IPS-20b (cell line): ENCODE measurements around the gene PI4KA.
"Not testable (repeated sequence)": the region's sequence is repeated elsewhere in the genome, so short reads cannot be mapped to it uniquely, and the experiment has no call there.

Experiments used
- H3K27ac ChIP-seq: one replicate; pipeline ENCODE4 v1.5.1; 2013; ENCODE audit warnings: low read length
- H3K27me3 ChIP-seq: 2 replicates; pipeline ENCODE4 v1.6.1; 2013; ENCODE audit warnings: mild to moderate bottlenecking, low read length, inconsistent platforms; ENCODE audit not compliant: insufficient read depth
- H3K36me3 ChIP-seq: 2 replicates; pipeline ENCODE4 v1.6.1; 2013; ENCODE audit warnings: low read depth, mild to moderate bottlenecking, inconsistent platforms, low read length, moderate library complexity; ENCODE audit not compliant: insufficient read depth
- H3K4me1 ChIP-seq: 2 replicates; pipeline ENCODE4 v1.6.1; 2013; ENCODE audit warnings: mild to moderate bottlenecking, control low read depth, inconsistent platforms, low read length, moderate library complexity; ENCODE audit not compliant: insufficient read depth
- H3K4me3 ChIP-seq: 2 replicates; pipeline ENCODE4 v1.5.1; 2013; ENCODE audit warnings: mild to moderate bottlenecking, low read length, inconsistent platforms
- H3K9ac ChIP-seq: 2 replicates; pipeline ENCODE4 v1.6.1; 2013; ENCODE audit warnings: low read depth, mild to moderate bottlenecking, inconsistent platforms, low read length, moderate library complexity
- H3K9me3 ChIP-seq: 2 replicates; pipeline ENCODE4 v1.6.1; 2013; ENCODE audit warnings: mild to moderate bottlenecking, low read depth, low read length, inconsistent platforms; ENCODE audit not compliant: insufficient read depth

The PI4KA gene

DNA sequence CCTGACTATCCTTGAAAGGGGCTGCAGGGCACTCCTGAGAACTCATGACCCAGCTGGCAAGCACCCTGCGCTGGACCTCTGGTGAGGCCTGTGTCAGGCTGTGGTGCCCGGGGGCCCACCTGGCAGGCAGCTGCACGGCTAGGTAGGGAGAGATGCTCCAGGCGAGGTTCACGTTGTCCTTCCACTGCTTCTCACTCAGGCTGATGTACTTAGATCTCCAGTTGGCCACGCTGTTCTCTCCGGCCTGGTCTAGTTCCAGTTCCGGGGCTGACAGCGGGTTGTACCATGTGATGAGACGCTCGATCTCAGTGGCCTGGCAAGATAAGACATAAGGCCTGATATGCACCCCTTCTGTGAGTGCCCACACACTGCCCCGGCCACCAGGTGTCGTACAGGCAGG lies 129.4 kb downstream of the PI4KA start:
- Histone ChIP-seq H3K9me3 (no peaks in the 10 kb centered on the region), H3K9ac (no peak overlapping the region), H3K4me3 (no peak overlapping the region), H3K27me3 (no peaks in the 10 kb centered on the region), H3K27ac (no peak overlapping the region), H3K36me3 (peaks cover 24% of the 10 kb centered on the region), H3K4me1 (no peaks in the 10 kb centered on the region)

DNA sequence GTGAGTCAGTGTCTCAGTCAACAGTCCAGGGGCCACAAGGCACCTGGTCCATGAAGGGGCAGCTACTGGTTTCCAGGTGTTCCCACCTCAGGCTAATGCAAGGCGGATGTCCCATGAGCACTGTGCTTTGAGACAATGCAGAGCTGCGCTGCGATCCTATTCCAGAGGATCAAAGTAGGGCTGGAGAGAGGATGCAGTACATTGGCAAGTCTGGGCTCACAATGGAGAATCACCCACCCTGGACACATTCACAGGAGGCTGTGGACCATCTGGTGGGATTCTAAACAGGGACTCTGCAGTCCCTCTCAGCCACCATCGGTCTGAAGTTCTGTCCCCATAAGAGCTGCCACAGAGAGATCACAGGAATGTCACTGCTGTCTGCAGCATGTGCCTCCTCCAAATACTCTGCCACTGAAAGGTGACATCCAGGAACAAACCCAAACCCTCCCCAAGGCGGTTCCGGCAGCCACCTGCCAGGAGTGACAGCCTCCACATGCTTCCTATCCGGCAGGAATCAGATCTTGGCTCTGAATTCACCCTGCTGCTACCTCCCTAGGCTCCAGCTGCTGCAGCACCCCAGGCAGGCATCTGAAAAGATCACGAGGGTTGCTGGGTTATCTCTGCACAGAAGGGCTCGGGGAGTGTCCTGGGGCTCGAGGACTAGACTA lies 130.0 kb downstream of the PI4KA start:
- no peaks in the 10 kb centered on the region for H3K4me1 ChIP-seq
- H3K27me3 ChIP-seq: no peaks in the 10 kb centered on the region
- H3K36me3 ChIP-seq: peaks cover 24% of the 10 kb centered on the region
- no peak overlapping the region for H3K27ac ChIP-seq
- no peak overlapping the region for H3K9ac ChIP-seq
- H3K4me3 ChIP-seq: no peak overlapping the region
- H3K9me3 ChIP-seq: no peaks in the 10 kb centered on the region

DNA sequence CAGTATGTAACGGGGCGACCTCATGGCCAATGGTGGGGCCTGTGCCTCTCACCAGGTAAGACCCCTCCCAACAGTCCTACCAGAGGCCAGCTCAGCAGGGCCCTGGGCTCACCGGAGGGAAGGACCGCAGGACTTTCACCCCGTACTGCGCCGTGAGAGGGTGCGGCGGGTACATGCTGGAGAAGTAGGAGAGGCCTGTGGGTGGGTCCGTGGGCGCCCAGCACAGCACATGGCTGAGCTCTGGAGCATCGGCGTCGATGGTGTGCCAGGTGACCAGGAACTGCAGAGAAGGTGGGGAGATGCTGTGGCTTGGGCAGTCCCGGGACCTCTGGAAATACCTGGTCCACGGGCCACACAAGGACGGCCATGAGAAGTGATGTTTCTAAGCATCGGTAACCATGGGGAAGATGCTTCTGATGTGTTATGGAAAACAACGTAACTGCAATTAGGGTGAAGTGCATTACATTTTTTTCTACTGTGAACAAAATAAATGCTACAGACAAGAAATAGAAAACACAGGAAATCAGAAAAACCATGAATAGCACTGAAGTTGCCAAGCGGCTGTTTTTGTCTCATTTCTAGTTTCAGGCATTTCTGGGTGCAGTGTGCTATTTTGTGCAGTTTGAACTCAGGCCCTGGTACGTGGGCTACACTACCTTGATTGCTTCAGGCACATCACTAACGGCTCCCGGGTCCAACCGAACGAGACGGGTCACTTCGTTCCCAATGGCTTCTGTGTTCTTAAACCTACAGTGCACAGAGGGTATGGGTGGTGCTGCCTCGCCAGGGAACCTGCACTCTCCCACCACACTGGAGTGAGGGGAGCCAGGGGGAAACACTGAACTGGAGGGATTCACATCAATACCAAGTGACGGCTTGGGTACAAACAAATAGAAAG lies 131.2 kb downstream of the PI4KA start:
- no peak overlapping the region for H3K4me3 ChIP-seq
- no peak overlapping the region for H3K9ac ChIP-seq
- H3K27me3 ChIP-seq: no peaks in the 10 kb centered on the region
- H3K36me3 ChIP-seq: peaks cover 24% of the 10 kb centered on the region
- H3K4me1 ChIP-seq: no peaks in the 10 kb centered on the region
- no peaks in the 10 kb centered on the region for H3K9me3 ChIP-seq
- no peak overlapping the region for H3K27ac ChIP-seq

DNA sequence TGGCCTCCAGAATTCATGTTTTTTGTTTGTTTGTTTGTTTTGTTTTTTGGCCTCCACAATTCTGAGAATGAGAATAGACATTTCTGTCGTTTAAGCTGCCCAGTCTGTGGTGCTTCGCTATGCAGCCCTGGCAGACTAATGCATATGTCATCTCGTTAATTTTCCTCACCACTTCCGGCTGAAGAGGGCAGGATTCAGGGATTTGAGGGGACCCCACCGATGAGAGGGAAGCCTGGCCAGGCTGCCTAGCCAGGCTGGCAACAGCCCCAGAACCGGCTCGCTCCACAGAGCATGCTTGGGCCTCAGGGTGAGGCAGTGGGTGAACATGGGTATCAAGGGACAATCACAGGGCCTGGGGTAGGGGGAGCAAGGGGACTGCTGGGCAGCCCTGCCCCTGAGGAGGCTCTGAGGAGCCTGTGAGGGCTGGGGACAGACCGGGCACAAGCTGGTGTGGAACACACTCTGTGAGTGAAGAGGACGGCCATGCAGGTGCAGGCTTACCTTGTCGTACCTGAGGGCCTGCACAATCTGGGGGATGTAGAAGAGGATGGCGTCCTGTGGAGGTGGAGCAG lies 132.5 kb downstream of the PI4KA start:
- no peaks in the 10 kb centered on the region for H3K4me1 ChIP-seq
- H3K36me3 ChIP-seq: peaks cover 24% of the 10 kb centered on the region
- H3K9ac ChIP-seq: no peak overlapping the region
- H3K4me3 ChIP-seq: no peak overlapping the region
- no peak overlapping the region for H3K27ac ChIP-seq
- H3K27me3 ChIP-seq: no peaks in the 10 kb centered on the region
- no peaks in the 10 kb centered on the region for H3K9me3 ChIP-seq

DNA sequence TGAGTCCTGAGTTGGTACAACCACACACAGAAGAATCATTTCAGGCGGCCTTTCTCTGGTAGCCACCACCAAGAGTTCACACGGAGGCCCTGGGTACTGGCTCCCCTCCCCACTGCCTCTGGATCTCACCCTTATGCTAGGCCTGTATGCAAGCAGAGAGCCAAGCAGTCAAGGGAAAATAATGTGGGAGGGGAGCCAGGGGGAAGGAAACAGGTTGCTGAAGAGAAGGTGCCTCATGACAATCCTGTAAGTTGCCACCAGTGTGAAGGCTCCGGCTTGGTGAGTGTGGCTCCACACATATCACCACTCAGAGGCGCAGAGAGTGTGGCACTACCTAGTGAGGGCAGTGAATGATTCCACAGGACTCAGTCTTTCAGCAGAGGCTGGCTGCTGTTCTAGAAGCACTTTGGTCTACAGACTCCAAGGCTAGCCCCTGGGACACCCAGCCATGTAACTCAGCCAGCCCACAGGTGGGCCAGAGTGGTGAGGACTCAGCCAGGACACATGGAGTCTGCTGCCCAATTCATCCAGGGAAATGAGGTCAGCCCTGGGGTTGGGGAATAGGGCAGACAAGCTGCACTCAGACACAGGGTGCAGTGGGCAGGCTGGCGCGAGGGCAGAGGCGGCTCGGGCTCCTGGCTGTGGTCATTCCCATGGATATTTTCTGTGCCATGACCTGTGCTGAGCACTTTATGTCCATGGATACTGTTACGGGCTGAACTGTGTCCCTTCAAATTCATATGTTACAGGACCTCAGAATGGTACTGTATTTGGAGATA lies 133.7 kb downstream of the PI4KA start:
- H3K4me3 ChIP-seq: no peak overlapping the region
- H3K27me3 ChIP-seq: no peaks in the 10 kb centered on the region
- no peak overlapping the region for H3K9ac ChIP-seq
- H3K36me3 ChIP-seq: peaks cover 24% of the 10 kb centered on the region
- H3K9me3 ChIP-seq: no peaks in the 10 kb centered on the region
- H3K27ac ChIP-seq: no peak overlapping the region
- no peaks in the 10 kb centered on the region for H3K4me1 ChIP-seq

DNA sequence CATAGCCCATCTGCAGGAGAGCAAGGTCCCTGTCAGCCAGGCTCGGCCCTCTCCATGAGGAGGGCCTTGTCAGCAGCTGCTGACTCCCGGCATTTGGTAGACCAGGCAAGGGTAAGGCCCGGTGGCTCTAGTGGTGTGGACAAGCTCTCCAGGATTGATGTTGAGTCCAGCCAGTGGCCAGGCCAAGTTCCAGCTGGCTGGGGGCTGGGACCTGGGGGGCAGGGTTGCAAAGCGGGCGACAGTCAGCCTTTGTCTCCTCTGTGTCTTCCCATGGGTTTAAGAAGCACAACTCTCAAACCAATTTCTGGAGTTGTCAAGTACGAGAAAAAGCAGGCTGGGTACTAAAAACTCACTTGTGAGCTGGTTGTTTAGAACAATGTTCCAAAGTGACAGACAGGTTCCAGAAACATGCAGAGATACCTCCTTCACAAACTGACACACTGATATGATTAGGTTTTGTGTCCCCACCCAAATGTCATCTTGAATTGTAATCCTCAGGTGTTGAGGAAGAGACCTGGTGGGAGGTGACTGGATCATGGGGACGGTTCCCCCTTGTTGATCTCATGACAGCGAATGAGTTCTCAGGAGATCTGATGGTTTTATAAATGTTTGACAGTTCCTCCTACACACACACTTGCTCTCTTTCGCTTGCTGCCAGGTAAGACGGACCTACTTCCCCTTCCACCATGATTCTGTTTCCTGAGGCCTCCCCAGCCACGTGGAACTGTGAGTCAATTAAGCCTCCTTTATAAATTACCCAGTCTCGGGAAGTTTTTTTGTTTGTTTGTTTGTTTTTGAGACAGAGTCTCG lies 137.0 kb downstream of the PI4KA start:
- Histone ChIP-seq H3K36me3 (no peaks in the 10 kb centered on the region), H3K9me3 (no peaks in the 10 kb centered on the region), H3K9ac (no peak overlapping the region), H3K4me3 (no peak overlapping the region), H3K27me3 (no peaks in the 10 kb centered on the region), H3K27ac (no peak overlapping the region), H3K4me1 (no peaks in the 10 kb centered on the region)

DNA sequence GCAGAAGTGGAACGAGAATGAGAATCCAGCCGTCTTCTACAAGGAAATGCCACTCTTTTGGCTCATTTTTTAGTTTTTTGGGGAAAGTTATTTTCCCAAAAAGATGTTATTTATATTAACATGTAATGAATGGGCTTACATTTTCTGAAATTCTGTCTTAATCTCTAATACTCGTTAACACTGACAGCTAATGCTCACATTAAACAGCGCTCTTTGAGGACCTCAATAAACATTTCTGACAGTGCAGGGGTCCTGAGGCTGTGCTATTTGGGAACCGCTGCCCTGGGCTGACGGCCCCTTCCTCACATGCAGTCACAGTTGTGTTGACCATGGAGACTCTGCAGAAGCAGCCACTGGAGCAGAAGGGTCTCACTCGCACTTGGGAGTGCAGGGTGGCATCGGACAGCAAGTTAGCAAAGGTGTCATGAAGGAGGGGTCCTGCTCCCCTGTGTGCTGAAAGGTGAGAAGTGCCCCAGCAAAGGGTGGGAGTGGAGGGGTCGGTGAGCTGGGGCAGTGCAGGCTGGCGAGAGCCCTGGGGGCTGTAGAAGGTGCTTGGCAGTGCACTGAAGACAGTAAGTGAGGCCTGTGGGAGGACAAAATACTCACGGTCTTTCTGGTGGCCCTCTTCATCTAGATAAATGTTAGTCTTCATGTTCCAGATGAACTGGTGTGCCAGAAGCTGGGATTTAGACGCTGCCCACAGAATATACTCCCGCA lies 137.8 kb downstream of the PI4KA start:
- Histone ChIP-seq H3K27me3 (no peaks in the 10 kb centered on the region), H3K36me3 (no peaks in the 10 kb centered on the region), H3K27ac (no peak overlapping the region), H3K4me3 (no peak overlapping the region), H3K4me1 (no peaks in the 10 kb centered on the region), H3K9me3 (no peaks in the 10 kb centered on the region), H3K9ac (no peak overlapping the region)

DNA sequence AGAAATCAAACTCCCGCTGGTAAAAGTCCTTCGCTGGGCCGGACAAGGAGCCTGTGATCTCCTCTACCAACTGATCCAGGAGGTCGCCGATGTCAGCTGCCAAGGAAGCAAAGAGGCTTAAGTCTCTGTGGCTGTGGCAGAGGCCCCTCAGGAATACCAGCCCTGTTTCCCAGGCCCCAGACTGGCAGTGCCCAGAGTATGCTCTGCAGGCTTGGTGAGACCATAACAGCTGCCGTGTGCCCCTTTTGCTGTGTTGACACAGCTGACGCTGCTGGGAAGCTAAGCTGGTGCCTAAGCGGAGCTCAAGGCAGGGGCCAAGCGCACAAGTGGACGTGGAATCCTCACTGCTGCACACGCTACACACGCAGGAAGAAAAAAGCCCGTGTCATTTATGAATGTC lies 139.9 kb downstream of the PI4KA start:
- H3K4me1 ChIP-seq, H3K9me3 ChIP-seq, H3K4me3 ChIP-seq, H3K36me3 ChIP-seq, H3K9ac ChIP-seq, H3K27me3 ChIP-seq, H3K27ac ChIP-seq: not testable (repeated sequence)

DNA sequence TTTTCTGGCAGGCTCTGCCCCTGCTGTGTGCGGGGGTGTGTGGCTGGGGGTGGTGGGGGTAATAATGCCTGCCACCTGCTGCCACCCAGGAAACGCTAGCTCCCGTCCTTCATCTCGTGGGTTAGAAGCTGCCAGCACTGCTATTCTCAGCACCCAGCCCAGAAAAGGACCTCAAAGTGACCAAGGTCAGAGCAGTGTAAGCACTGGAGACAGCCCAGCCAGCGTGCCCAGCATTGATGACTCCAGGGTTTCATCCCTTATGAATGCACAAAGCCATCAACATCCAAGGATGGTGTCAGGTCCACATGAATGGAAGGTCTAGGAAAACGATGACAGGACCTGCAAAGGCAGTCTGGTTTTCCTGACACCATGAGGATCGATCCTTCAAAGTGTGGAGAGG lies 140.6 kb downstream of the PI4KA start:
- H3K9me3 ChIP-seq, H3K27me3 ChIP-seq, H3K4me3 ChIP-seq, H3K36me3 ChIP-seq, H3K9ac ChIP-seq, H3K27ac ChIP-seq, H3K4me1 ChIP-seq: not testable (repeated sequence)

DNA sequence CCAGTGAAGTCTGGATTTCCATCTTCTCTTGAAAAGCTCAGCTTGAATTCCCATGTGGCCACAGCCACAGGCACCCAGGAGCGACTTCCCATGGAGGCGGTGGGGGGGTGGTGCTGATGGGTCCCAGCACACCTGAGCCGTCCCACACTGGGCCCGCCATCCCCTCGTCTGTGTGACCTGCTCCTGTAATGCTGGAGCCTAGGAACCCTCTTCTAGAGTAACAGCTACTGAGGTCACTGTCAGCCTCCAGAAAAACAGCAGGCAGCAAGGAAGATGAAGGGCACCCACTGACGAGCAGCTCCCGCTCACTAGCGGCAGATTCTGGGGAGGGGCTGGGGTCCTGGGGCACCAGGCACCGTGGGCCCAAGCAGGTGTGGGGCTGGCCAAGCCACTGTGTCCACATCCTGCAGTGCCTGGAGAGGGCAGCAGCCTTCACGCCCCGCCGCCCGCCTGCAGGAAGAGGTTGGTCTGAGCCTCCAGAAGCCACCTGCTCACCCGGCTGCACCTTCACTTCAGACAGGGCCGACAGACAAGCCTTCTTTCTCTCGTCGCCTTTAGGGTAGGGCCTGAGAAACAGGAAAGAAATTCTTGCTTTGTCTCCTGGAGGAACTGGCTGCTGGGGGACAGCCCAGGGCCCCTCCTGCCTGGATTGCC lies 141.3 kb downstream of the PI4KA start:
- H3K36me3 ChIP-seq, H3K4me3 ChIP-seq, H3K9ac ChIP-seq, H3K27ac ChIP-seq, H3K9me3 ChIP-seq, H3K4me1 ChIP-seq, H3K27me3 ChIP-seq: not testable (repeated sequence)
